ENCODE measurements around the gene MAP3K13. TPM values are rescaled to one million over a fixed set of nuclear protein-coding genes. Genes with fewer than 3 reads are reported as not detected.
"Not testable (repeated sequence)": the region's sequence is repeated elsewhere in the genome, so short reads cannot be mapped to it uniquely, and the experiment has no call there.

The MAP3K13 gene
- total RNA-seq, 1 donor from 2014 or later, result 11.8 TPM

DNA sequence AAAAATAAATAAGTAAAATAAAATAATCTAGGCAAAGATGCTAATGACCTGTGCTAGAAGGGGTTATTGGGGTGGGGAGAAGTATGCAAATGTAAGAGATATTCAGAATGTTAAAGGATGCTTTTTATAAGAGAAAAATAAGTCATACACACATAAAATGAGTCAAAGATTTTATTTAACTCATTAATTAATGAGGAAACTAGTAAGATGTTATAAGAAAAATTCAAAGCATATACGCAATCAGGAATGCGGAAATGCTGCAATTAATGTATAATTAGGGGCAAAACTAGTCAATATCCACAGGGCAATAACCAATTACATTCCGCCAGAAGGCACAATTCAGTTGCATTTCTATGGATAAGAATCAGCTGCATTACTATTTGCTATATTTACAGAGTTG lies 30.1 kb downstream of the MAP3K13 start:
- intact Hi-C loops (cut with micrococcal nuclease), result no loop called here

DNA sequence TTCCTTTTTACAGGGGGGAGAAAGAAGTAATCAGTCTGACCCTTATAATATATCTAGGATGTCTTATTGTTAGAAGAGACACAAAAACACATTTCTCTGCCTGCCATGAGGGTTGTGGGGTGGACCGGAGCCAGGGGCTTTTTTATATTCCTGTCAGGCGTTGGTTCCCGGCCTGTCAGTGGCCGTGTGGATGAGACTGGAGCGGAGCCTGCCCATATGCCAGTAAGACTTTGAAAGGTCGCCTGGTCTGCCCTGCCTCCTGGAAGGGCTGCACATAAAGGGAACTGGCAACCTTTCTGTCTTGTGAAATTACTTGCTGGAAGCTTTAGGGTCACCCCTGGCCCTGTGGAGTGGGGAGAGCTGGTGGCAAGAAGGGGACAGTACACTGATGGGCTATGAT lies 34.7 kb downstream of the MAP3K13 start:
- intact Hi-C loops (cut with micrococcal nuclease), result no loop called here

DNA sequence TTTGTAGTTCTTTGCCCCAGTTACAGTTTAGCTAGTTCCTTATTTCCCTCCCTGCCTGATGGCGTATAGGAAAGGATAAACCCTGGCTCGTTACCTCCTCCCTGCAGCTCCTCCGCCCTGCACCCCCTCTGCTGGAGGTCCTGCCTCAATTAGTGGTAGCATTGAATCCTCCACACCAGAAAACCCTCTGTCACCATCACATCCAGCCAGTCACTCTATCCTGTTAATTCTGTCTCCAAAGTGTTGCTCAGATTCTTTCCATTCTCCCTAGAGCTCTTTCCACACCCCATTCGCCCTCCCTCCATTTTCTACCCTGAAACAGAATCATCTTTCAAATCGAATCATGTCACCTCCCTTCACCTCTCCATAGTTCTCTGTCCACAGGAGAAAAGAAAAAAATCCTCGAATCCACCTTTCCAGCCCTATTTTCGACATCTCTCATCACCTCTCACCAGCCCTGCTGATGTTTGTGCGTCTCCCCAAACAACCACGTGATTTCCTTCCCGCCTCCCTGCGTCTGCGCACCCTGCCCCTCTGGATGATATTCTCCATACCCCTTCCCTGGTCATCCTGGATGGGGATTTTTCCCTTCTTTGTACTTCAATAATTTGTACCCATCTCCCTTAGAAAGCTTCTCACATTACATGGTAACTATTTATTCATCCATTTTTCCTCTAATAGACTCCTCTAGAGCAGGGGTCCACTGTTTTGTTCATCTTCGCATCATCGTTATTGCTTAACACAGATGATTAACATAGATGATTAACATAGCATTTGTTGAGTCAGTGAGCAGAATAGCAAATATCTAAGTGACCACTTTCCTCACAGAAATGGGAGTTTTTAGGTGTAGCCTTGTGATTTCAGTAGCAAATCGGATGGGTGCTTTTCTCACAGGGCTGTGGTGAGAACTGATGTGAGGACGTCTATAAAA lies 37.1 kb downstream of the MAP3K13 start:
- intact Hi-C loops (cut with micrococcal nuclease), result no loop called here

DNA sequence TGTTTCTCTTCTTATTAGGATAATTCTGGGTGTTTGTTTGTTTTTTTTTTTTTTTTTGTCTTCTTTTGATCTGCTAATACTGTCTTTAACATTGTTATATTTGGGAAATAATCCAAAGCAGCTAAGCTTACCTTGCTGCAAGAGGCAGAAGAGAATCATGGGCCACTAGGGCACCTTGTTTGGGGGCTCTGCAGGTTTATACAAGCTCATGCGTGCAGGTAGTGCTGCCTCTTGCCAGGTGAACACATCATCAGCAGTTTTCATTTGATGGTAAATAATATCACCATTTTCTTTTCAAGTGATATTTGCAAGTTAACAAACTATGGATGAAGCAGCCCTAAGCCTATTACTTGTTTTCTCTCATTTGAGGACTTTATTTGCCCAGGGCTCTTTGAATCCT lies 37.9 kb downstream of the MAP3K13 start:
- intact Hi-C loops (cut with micrococcal nuclease), result no loop called here

GRCh38 chr3:185401319-185401955 lies 38.5 kb downstream of the MAP3K13 start:
- intact Hi-C loops (cut with micrococcal nuclease), result no loop called here

DNA sequence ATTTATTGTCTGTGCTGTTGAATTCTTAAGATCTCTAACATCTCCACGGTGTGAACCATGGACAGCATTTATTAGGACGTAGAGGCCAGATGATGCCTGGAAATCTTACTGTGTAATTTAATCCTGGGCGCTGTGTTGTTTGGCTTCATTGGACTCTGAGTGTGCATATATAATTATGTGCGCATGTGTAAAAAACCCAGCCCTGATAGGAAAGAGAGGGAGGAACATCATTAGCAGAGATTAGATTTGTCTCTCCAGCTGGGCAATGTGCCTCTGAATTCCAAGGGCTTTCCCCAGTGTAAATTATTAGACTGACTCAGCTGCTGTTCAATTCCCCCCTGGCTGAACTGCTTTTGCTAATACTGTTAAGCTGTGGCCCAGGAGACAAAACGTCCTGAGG lies 39.6 kb downstream of the MAP3K13 start:
- intact Hi-C loops (cut with micrococcal nuclease), result no loop called here

DNA sequence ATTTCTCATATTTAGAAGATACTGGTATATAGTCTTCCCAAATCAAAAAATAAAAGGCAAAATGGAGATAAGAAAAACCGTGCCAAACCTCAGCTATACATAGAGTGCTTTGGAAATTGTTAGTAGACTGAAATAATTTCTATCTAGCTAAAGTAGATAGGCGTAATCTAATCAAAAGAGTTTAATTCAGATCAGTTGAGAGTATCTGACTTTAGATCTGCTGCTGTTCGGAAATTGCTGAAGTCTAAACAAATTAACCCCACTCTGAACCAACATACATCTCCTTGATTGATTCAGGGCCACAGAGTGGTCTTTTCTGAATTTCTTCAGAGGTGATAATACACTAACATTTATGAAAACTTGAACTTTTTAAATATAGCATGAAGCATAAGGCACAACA lies 40.1 kb downstream of the MAP3K13 start:
- intact Hi-C loops (cut with micrococcal nuclease), result no loop called here

DNA sequence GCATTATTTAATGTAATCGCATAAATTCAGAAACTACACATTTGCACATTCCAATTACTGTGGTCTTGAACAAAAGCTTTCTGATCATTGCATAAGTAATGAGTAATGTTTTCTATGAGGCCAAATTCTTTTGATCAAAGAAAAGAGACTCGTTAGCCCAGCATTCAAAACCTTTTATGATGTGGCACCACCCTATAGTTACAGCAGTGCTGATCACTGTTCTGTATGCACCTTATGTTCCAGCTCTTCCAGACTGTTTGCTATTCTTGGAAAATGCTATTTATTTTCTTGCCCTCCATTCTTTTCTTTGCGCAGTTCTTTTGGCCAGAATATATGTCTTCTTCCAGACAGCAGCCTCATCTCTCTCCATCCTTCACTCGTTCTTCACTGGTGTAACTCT lies 42.3 kb downstream of the MAP3K13 start:
- intact Hi-C loops (cut with micrococcal nuclease), result no loop called here

DNA sequence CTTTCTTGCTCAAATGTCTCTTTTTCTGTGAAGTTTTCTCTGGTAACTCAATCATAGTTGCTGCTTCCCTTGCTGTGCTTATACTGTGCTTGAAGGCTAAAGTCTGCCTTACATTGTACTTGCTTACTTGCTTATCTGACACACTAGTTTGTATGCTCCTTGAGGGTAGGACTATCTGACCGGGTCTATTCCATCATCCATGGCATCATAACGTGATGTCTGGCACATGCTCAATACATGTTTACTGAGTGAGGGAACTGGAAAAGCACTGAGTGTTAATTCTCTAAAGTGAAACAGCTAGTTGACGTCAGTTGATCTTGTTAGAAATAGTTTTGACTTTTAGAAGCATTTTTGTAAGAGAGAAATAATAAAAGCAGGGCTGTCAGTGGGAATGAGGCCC lies 42.7 kb downstream of the MAP3K13 start:
- intact Hi-C loops (cut with micrococcal nuclease), result no loop called here

- intact Hi-C loops (cut with micrococcal nuclease), result no loop called here
These were observed 43.2 kb downstream of the MAP3K13 start for GRCh38 chr3:185406121-185406620.

DNA sequence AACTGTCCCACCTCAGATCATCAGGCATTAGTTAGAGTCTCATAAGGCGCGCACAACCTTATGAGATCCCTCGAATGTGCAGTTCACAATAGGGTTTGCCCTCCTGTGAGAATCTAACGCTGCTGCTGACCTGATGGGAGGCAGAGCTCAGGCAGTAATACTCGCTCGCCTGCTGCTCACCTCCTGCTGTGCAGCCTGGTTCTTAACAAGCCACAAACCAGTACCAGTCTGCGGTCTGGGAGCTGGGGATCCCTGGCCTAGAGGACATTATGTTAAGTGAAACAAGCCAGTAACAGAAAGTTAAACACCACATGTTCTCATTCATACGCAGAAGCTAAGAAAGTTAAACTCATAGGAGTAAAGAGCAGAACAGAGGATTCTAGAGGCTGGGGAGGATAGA lies 47.0 kb downstream of the MAP3K13 start:
- intact Hi-C loops (cut with micrococcal nuclease), result no loop called here

GRCh38 chr3:185411133-185411532 lies 48.2 kb downstream of the MAP3K13 start:
- intact Hi-C loops (cut with micrococcal nuclease), result no loop called here

DNA sequence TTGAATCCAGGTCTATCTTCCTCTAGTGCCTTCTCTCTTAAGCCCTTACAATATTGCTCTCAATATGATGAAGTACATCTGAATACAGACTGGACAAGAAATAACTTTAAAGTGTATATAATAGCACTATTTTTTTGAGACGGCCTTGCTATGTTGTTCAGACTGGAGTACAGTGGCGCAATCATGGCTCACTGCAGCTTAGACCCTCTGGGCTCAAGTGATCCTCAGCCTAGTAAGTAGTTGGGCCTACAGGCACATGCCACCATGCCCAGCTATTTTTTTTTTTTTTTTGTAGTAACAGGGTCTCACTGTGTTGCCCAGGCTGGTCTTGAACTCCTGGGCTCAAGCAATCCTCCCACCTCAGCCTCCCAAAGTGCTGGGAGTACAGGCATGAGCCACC lies 53.6 kb downstream of the MAP3K13 start:
- intact Hi-C loops (cut with micrococcal nuclease), result no loop called here

DNA sequence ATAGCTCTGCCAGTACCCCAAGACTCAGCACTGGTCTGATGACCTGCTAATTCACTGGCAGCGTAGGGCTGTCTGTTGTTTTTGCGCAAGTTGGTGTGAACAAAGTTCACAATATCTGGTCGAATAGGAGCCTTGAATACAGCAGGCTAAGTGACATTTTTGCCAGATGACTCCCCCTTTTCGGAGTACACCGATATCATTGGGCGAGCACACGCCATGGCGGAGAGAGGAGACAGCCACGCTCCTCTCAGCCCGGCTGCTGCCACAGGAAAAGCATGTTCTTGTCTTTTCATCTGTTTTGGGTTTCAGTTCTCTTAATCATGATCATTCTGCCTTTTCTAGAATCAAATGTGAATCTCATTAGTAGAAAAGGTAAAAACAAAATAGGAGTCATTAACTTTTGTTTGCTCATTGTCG lies 55.6 kb downstream of the MAP3K13 start:
- intact Hi-C loops (cut with micrococcal nuclease), result not testable (repeated sequence)

- intact Hi-C loops (cut with micrococcal nuclease), result no loop called here
These were observed 57.8 kb downstream of the MAP3K13 start for GRCh38 chr3:185420762-185421161.

DNA sequence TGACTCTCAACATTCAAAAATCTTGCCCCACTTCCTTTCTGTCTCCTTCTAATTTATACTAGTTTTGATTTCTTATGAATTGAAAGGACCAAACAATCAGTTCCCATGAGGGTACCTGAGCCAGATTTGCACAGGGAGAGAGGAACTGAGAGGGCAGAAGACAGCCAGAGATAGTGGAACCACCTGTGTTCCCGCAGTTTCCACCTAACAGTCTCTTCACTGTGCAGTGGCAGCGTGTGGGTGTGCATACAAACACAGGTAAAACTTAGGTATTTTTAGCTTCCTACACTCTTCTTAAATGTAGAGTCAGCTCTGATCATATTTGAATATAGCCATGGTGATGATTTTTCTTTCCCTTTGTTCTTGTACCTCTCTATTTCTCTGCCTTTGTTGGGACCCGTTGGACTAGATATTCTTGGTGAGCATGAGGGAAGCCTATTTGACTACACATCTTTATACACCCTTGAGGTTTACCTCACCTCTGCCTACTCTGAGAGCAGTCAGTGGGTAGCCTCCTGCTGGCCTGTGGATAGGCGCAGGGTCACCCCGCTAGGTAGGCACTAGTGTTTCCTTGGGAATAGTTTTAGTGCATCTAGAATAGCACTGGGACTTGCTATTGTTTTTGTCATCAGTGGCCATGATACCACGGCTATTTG lies 58.8 kb downstream of the MAP3K13 start:
- intact Hi-C loops (cut with micrococcal nuclease), result no loop called here

- intact Hi-C loops (cut with micrococcal nuclease), result no loop called here
These were observed 59.7 kb downstream of the MAP3K13 start for GRCh38 chr3:185422677-185423076.

DNA sequence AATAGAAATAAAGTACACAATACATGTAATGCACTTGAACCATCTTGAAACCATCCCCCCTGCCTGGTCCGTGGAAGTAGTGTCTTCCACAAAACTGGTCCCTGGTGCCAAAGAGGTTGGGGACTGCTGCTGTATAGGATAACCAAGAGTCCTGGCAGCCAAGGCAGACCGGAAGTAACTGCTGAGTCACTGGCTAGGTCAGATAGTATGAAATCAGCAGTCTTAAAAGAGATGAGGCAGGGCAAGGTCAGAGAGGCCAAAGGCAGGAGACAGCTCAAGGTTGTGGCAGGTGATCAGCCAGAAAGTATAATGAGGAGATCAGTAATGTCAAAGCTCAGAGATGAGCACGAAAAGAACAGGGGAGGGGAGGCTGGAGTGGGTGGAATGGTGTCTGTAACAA lies 60.2 kb downstream of the MAP3K13 start:
- intact Hi-C loops (cut with micrococcal nuclease), result no loop called here

GRCh38 chr3:185424435-185424834 lies 61.5 kb downstream of the MAP3K13 start:
- intact Hi-C loops (cut with micrococcal nuclease), result no loop called here

GRCh38 chr3:185430375-185430774 lies 67.4 kb downstream of the MAP3K13 start:
- intact Hi-C loops (cut with micrococcal nuclease), result no loop called here

GRCh38 chr3:185439745-185440466 lies 77.0 kb downstream of the MAP3K13 start:
- intact Hi-C loops (cut with micrococcal nuclease), result no loop called here
